Fibroblast of the aortic adventitia (primary cell): Measurements from ENCODE around the gene SPTBN4. TPM values are rescaled to one million over a fixed set of nuclear protein-coding genes. Genes with fewer than 3 reads are reported as not detected.

Experiments used
- DNase-seq: peaks from one replicate; pipeline ENCODE4 v3.0.0-alpha.2; 2010; ENCODE audit warnings: low read depth
- H3K4me3 ChIP-seq: 2 replicates; pipeline ENCODE4 v1.5.1; 2011; ENCODE audit warnings: low read depth, mild to moderate bottlenecking, control low read depth, low read length, moderate library complexity
- total RNA-seq: library from RNA; depleted of rRNA; stranded (reverse); fragments of >200 nt; gene quantifications from 2 replicates; pipeline ENCODE4 v1.2.3, GENCODE V29; 2012; ENCODE audit warnings: low replicate concordance
- TF ChIP-seq, protein P1 (sequence below): IDR thresholded peaks from 2 replicates; pipeline ENCODE4 v1.5.1; 2011; ENCODE audit warnings: mild to moderate bottlenecking, low read length, control low read depth, inconsistent platforms; ENCODE audit not compliant: insufficient read depth

Gene SPTBN4
- total RNA-seq, 1 donor: 3.5 TPM

DNA sequence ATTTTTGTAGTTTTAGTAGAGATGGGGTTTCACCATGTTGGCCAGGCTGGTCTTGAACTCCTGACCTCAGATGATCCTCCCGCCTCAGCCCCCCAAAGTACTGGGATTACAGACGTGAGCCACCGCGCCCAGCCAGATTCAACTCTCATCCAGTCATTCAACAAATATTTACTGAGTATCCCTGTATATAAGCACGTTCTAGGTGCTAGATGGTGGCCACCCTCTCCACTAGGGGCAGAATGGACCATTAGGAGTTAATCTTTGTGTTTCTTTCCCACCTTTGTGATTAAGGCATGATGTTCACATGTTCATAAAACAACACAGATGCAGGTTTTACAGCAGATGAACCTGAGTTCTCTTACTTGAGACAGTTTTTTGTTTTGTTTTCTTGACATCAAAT is 117.2 kb downstream of the SPTBN4 start:
- TF ChIP-seq, protein P1, sequence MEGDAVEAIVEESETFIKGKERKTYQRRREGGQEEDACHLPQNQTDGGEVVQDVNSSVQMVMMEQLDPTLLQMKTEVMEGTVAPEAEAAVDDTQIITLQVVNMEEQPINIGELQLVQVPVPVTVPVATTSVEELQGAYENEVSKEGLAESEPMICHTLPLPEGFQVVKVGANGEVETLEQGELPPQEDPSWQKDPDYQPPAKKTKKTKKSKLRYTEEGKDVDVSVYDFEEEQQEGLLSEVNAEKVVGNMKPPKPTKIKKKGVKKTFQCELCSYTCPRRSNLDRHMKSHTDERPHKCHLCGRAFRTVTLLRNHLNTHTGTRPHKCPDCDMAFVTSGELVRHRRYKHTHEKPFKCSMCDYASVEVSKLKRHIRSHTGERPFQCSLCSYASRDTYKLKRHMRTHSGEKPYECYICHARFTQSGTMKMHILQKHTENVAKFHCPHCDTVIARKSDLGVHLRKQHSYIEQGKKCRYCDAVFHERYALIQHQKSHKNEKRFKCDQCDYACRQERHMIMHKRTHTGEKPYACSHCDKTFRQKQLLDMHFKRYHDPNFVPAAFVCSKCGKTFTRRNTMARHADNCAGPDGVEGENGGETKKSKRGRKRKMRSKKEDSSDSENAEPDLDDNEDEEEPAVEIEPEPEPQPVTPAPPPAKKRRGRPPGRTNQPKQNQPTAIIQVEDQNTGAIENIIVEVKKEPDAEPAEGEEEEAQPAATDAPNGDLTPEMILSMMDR: peak; percentile 30
- no peak overlapping the region for H3K4me3 ChIP-seq
- no peak for DNase-seq

- H3K4me3 ChIP-seq: no peak overlapping the region
- DNase-seq: peak; percentile 45
- TF ChIP-seq, protein P1: no peak
These were observed 118.6 kb downstream of the SPTBN4 start for GRCh38 chr19:40585241-40585981.

GRCh38 chr19:40585982-40586422 is 119.2 kb downstream of the SPTBN4 start:
- TF ChIP-seq, protein P1: no peak
- H3K4me3 ChIP-seq: no peak overlapping the region
- DNase-seq: no peak

DNA sequence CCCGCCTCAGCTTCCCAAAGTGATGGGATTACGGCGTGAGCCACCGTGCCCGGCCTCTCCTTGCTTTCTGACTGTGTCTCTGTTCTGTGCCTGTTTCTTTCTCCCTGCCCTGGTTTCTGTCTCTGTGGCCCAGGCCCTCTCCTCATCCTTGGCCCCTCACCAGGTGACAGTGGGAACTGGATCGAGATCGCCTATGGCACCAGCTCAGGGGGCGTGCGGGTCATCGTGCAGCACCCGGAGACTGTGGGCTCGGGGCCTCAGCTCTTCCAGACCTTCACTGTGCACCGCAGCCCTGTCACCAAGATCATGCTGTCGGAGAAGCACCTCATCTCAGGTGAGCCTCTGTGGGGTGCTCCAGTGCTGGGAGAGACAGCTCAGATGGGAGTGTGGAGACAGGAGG is 119.8 kb downstream of the SPTBN4 start:
- DNase-seq: no peak
- H3K4me3 ChIP-seq: no peak overlapping the region
- TF ChIP-seq, protein P1: no peak

DNA sequence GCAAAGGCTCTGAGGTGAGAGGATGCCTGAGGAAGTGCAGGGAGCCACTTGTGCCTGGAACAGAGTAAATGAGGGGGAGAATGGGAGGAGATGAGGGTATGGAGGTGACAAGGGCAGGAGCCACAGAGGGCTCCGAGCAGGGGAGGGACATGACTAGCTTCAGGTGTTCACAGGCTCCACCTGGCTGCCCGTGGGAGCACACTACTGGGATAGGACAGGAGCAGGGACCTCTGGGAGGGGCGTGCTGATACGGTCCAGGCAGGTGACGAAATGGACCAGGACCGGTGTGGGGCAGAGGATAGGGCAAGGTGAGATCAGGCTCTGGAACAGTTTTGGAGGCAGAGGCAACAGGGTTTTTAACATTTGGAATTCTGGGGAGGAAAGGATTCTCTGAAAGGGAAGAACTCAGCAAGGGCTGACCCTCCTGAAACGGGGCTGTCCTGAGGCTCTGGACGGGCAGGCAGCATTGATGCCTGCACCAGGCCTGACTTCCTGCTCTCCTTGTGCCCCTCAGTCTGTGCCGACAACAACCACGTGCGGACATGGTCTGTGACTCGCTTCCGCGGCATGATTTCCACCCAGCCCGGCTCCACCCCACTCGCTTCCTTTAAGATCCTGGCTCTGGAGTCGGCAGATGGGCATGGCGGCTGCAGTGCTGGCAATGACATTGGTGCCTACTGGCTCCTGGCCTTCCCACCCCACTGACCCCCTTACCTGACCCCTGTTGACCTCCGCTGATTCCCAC is 121.5 kb downstream of the SPTBN4 start:
- TF ChIP-seq, protein P1: no peak
- DNase-seq: no peak
- H3K4me3 ChIP-seq: no peak overlapping the region

- DNase-seq: no peak
- no peak overlapping the region for H3K4me3 ChIP-seq
- TF ChIP-seq, protein P1: no peak
These were observed 122.2 kb downstream of the SPTBN4 start for GRCh38 chr19:40588926-40589569.
